ENCODE measurements around the gene BMP7.
A peak's percentile ranks its signal among the peaks of the same experiment; 100 is the strongest.

Gene BMP7

DNA sequence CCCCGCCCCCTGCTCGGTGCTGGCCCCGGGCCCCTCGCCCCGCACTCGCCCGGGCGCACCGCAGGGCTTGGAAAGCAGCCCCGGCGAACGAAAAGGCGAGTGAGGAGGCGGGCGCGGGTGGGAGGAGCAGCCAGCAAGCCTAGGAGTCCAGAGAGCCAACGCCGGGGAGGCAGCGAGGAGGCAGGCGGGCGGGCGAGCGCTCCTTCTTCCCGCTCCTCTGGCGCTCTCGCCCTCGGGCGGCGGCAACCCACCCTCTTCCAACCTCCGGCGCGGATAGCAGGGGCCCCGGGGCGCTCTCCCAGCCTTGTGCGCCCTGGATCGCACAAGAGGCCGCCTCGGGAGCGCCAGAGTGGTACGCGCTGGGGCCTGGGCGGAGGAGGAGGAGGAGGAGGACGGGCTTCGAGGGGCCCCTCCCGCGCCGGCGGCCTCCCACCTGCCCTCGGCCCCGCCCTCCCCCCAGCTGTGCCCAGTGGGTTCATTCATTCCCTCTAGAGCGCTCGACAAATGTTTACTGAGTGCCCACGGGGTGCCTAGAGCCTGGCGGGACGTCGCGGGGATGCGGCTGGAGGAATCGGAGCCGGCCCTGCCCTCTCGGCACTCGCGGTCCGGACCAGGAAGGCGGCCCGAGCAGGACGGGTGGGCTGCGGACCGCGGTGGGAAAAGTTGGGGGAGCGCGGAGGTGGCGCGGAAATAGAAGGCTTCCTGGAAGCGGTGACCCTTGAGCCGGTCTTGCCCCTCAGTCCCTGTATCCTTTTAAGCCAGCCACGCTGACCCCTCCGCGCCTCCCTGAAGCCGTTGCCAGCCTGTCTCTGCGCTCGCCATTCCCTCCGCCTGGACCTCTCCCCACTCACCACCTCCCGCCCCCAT is at the start of gene BMP7:
Gene BMP7 (minus strand): TSS at position 351 of the 867 bp plus-strand sequence. CDS start 519 bp downstream, outside the sequence.
- Histone ChIP-seq H3K9me3 (replicated peaks in 1 of 11) (0 out of 22 replicates have a peak, but pooled peaks cover 0 to 3% (median 0%) of the 10 kb centered on the region in 11 experiments), H3K36me3 (no peaks in the 10 kb centered on the region), H3K9ac (no peak within 1 kb of the TSS), H3K4me1 (peaks cover 24 to 57% (median 44%) of the 10 kb centered on the region in 10 experiments), H3K4me2 (peak within 1 kb of the TSS; percentile 53 to 85 (median 64)), H3K27ac (no peak within 1 kb of the TSS), H4K20me1 (peaks cover 0 to 70% (median 18%) of the 10 kb centered on the region in 11 experiments; a peak in 13 of 22 replicates), H3K27me3 (peaks cover 80 to 97% (median 85%) of the 10 kb centered on the region in 11 experiments), H3K4me3 (peak within 1 kb of the TSS in 8 of 10 experiments; percentile 3 to 57 (median 37); a peak in 10 of 20 replicates)
- TF ChIP-seq Cebpa-rat (IDR thresholded peaks at IDR 0.05) = no peak

DNA sequence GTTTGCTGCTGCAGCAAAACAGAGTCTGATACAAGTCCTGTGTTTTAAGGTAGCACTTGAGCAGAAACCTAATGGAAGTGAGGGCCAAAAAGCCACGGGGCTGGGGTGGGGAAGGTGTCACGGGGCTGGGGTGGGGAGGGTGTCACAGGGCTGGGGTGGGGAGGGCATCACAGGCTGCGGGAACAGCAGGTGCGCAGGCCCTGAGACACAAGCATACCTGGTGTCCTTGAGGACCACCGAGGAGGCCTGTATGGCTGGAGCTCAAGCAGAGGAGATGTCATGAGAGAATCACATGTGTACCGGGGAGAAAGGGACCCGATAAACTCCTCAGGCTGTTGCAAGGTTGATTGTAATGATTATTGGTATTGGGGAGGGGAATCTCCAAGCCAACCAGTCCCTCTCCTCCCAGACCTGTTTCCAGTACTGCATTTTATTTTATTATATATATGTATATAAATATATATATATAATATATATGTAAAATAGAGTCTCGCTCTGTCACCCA is 49.6 kb upstream of the BMP7 start:
- Histone ChIP-seq H3K4me1 (peaks cover 4 to 37% (median 26%) of the 10 kb centered on the region in 10 experiments; a peak in 17 of 20 replicates), H3K4me3 (no peak overlapping the region), H4K20me1 (no peaks in the 10 kb centered on the region; a peak in 1 of 22 replicates), H3K36me3 (no peaks in the 10 kb centered on the region), H3K4me2 (peak overlapping the region in 6 of 11 experiments; percentile 59 to 86 (median 76); a peak in 9 of 22 replicates), H3K27me3 (peaks cover 0 to 6% (median 0%) of the 10 kb centered on the region in 11 experiments; a peak in 1 of 22 replicates), H3K27ac (no peak overlapping the region), H3K9me3 (replicated peaks in 1 of 11) (no peaks in the 10 kb centered on the region), H3K9ac (no peak overlapping the region)
- no peak for TF ChIP-seq Cebpa-rat (IDR thresholded peaks at IDR 0.05)

DNA sequence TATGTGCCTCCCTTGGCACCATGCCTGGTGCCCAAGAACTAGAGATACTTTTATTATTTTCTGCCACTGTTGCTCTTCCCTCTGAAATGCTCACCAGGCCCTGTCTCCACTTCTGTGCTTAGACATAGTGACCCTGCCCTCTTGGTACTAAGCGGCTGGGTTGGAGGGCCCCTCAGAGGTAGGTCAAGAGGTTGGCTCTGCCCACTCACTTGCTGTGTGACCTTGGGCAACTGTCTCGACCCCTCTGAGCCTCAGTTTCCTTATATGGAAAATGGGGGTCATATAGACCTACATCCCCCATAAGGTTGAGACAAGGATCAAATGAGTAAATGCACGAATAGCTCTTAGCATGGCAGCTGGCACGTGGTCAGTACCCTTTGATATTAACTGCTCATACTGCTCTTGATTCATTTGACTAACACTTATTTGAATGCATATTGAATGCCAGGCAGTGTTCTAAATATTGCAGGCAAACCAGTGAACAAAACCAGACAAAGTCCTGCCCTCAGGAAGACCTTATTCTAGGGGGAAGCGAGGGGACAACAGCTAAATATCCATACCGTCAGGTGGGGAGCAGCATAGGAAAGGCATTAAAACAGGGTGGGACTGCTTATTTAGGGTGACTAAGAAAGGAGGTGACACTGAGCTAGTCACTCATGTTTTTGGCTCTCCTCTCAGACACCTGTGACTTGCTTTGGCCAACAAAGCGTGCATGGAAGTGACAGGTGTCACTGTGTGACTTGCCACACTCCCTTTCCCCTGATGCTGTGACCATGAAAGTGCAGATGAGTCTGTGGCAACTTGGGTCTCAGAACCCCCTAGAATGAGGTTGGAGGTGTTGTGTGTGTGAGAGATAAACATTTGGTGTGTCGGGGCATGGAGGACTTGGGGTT is 48.9 kb upstream of the BMP7 start:
- H4K20me1 ChIP-seq = no peaks in the 10 kb centered on the region; a peak in 1 of 22 replicates
- H3K9me3 ChIP-seq (replicated peaks in 1 of 11) = no peaks in the 10 kb centered on the region
- H3K4me2 ChIP-seq = peak overlapping the region in 3 of 11 experiments; percentile 10 to 24 (median 21); a peak in 1 of 22 replicates
- H3K27ac ChIP-seq = no peak overlapping the region
- no peak overlapping the region for H3K9ac ChIP-seq
- no peaks in the 10 kb centered on the region for H3K36me3 ChIP-seq
- H3K4me1 ChIP-seq = peaks cover 4 to 37% (median 26%) of the 10 kb centered on the region in 10 experiments; a peak in 17 of 20 replicates
- H3K27me3 ChIP-seq = peaks cover 0 to 6% (median 0%) of the 10 kb centered on the region in 11 experiments; a peak in 1 of 22 replicates
- H3K4me3 ChIP-seq = no peak overlapping the region
- TF ChIP-seq Cebpa-rat (IDR thresholded peaks at IDR 0.05) = no peak

DNA sequence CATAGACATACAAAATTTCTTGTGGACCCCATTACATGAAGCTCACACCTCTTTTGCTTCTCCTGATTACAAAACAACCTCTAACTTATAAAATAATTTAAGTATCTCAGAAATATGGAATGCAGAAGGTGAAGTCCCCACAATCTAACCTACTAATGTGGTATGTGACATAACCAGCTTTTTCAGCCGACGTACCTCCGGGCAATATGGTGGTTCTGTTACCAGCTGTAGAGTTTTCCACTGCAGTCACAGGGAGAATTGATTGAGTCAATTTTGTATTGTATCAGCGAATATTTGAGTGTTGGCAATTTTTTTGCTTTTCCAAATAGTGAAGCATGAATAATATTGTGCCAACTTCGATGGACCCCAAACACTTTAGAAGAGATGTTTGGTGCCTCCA is 47.5 kb upstream of the BMP7 start:
- H4K20me1 ChIP-seq = no peaks in the 10 kb centered on the region; a peak in 1 of 22 replicates
- no peak for TF ChIP-seq Cebpa-rat (IDR thresholded peaks at IDR 0.05)
- peaks cover 12 to 45% (median 30%) of the 10 kb centered on the region in 10 experiments for H3K4me1 ChIP-seq
- no peak overlapping the region for H3K4me2 ChIP-seq
- H3K27me3 ChIP-seq = peaks cover 0 to 6% (median 0%) of the 10 kb centered on the region in 11 experiments; a peak in 1 of 22 replicates
- H3K4me3 ChIP-seq = no peak overlapping the region
- no peaks in the 10 kb centered on the region for H3K9me3 ChIP-seq (replicated peaks in 1 of 11)
- H3K36me3 ChIP-seq = no peaks in the 10 kb centered on the region
- H3K27ac ChIP-seq = no peak overlapping the region
- no peak overlapping the region for H3K9ac ChIP-seq

DNA sequence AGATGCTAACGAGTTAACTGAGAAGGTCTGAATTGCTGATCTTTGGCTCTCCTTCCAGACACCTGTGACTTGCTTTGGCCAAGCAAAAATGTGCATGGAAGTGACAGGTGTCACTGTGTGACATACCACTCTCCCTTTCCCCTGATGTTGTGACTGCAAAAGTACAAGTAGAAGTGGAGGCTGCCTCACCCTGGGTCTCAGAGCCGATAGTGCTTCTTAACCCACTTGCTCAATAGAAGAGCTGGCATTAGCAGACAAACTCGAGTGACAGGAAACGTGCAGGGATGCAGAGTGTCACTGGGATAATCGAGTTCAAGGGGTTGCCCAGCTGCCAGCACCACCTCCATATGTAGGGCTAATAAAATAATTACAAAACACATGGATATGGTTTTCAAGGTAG is 46.8 kb upstream of the BMP7 start:
- no peaks in the 10 kb centered on the region for H3K36me3 ChIP-seq
- no peak overlapping the region for H3K9ac ChIP-seq
- H3K4me2 ChIP-seq = no peak overlapping the region
- no peak for TF ChIP-seq Cebpa-rat (IDR thresholded peaks at IDR 0.05)
- no peaks in the 10 kb centered on the region; a peak in 1 of 22 replicates for H4K20me1 ChIP-seq
- no peak overlapping the region for H3K27ac ChIP-seq
- H3K4me1 ChIP-seq = peaks cover 19 to 45% (median 34%) of the 10 kb centered on the region in 10 experiments
- H3K27me3 ChIP-seq = peaks cover 0 to 6% (median 0%) of the 10 kb centered on the region in 11 experiments; a peak in 1 of 22 replicates
- H3K4me3 ChIP-seq = no peak overlapping the region
- no peaks in the 10 kb centered on the region for H3K9me3 ChIP-seq (replicated peaks in 1 of 11)

DNA sequence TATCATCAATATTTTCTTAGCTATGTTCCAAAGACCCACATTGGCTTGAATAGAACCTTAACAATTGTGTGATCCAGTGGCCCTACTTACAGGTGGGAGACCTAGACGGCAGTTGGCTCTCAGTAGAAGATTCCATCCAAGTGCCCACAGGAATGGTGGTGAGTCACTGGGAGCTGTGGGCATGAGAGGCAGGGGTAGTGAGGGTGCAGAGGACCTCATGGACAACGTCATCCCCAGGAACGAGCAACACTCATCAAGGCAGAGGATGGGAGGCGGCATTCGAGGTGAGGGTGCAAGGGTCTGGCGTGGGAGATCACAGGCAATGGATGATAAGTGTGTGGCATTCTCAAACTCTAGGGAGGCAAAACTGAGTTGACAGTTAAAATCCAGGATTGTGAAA is 45.7 kb upstream of the BMP7 start:
- Histone ChIP-seq H3K4me3 (no peak overlapping the region), H3K4me2 (no peak overlapping the region), H3K9ac (no peak overlapping the region), H3K9me3 (replicated peaks in 1 of 11) (peaks cover 0 to 7% (median 3%) of the 10 kb centered on the region in 11 experiments; a peak in 7 of 22 replicates), H3K27ac (no peak overlapping the region), H4K20me1 (no peaks in the 10 kb centered on the region), H3K27me3 (no peaks in the 10 kb centered on the region), H3K4me1 (peaks cover 19 to 36% (median 24%) of the 10 kb centered on the region in 10 experiments), H3K36me3 (no peaks in the 10 kb centered on the region)
- no peak for TF ChIP-seq Cebpa-rat (IDR thresholded peaks at IDR 0.05)

DNA sequence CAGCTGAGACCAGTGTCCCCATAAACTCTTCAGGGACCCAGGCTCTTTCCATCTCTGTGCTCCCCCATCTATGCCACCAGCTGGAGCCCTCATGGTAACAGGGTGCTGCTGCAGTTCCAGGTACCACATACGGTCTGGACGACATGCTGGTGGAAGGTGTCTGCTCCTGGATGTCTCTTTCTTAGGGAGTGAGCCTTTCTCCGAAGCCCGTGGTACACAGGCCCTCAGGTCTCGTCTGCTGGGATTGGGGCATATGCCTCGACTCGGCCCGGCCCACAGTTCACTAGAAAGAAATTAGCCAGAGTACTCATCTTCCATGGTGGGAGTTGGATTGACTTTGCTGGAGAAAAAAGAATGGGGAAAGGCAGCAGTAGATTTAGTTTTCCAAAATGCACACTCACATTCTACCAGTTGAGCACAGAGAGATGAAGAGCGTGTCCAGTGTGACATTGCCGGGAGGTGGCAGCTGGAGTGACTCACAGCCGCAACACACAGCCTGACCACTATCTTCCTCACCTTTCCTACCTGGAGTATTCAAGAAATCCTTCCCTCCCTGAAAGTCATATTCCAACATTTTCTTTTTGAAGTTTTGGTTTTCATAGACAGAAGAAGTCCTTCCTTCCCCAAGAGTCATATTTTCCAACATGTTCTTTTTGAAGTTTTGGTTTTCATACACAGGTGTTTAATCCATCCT is 44.5 kb upstream of the BMP7 start:
- H3K27me3 ChIP-seq = no peaks in the 10 kb centered on the region
- H3K27ac ChIP-seq = no peak overlapping the region

DNA sequence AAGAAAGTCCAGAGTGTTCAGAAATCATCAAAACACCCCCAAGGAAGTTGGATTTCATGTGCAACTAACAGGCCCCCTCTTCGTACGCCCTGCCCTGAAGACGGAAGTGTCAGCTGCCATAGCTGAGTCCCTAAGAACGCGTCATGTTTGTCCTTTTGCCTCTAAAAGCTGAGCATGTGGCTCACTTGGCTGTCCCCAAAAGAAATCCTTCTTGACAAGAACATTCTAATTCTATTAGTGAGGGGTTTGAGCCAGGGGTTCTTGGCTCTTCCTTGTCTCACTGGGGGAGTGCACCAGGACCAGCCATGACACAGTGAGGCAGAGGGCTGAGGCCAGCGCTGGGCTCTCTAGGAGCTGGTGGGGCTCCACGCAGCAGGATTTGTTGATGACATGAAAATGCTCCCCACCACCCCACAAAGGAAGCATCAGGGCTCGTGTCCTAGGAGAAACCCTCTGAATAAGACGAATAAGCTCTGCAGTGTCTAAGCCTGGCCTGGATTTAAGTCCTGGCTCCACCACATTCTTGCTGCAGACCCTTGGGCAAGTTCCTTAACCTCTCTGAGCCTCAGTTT is 43.2 kb upstream of the BMP7 start:
- H3K9ac ChIP-seq = no peak overlapping the region
- H3K27me3 ChIP-seq = no peaks in the 10 kb centered on the region
- TF ChIP-seq Cebpa-rat (IDR thresholded peaks at IDR 0.05) = no peak
- peaks cover 0 to 11% (median 3%) of the 10 kb centered on the region in 11 experiments; a peak in 7 of 22 replicates for H3K9me3 ChIP-seq (replicated peaks in 1 of 11)
- no peaks in the 10 kb centered on the region for H3K36me3 ChIP-seq
- peak overlapping the region in 6 of 11 experiments; percentile 8 to 59 (median 45); a peak in 5 of 22 replicates for H3K4me2 ChIP-seq
- H3K4me1 ChIP-seq = peaks cover 10 to 21% (median 14%) of the 10 kb centered on the region in 10 experiments; a peak in 19 of 20 replicates
- no peaks in the 10 kb centered on the region for H4K20me1 ChIP-seq
- H3K27ac ChIP-seq = no peak overlapping the region
- H3K4me3 ChIP-seq = no peak overlapping the region

More for the DNA sequence above, 44.5 kb upstream of the BMP7 start:
- Histone ChIP-seq H3K4me1 (peaks cover 10 to 25% (median 15%) of the 10 kb centered on the region in 10 experiments; a peak in 19 of 20 replicates), H3K4me3 (no peak overlapping the region), H4K20me1 (no peaks in the 10 kb centered on the region), H3K36me3 (no peaks in the 10 kb centered on the region), H3K9ac (no peak overlapping the region), H3K9me3 (replicated peaks in 1 of 11) (peaks cover 0 to 11% (median 3%) of the 10 kb centered on the region in 11 experiments; a peak in 7 of 22 replicates), H3K4me2 (no peak overlapping the region)
- no peak for TF ChIP-seq Cebpa-rat (IDR thresholded peaks at IDR 0.05)

Data from BLaER1 treated with 17β-estradiol and CSF1 and Interleukin-3, amounts not matched to agents 10 nM and 100 nM (cell line).